MM.1S (cell line): ENCODE data around the gene WDR90.

ENCODE experiments used
- EZH2phosphoT487 ChIP-seq: fragments of 300-600 bp; sonication (generic); IDR thresholded peaks from 2 replicates; pipeline ENCODE4 v1.6.1; 2018; ENCODE audit warnings: antibody characterized with exemption, low read length
- TF ChIP-seq, protein P1 (sequence below): fragments of 300-600 bp; sonication (generic); IDR thresholded peaks from 2 replicates; pipeline ENCODE4 v1.5.1; 2016; ENCODE audit warnings: antibody characterized with exemption, low read length, mixed read lengths

DNA sequence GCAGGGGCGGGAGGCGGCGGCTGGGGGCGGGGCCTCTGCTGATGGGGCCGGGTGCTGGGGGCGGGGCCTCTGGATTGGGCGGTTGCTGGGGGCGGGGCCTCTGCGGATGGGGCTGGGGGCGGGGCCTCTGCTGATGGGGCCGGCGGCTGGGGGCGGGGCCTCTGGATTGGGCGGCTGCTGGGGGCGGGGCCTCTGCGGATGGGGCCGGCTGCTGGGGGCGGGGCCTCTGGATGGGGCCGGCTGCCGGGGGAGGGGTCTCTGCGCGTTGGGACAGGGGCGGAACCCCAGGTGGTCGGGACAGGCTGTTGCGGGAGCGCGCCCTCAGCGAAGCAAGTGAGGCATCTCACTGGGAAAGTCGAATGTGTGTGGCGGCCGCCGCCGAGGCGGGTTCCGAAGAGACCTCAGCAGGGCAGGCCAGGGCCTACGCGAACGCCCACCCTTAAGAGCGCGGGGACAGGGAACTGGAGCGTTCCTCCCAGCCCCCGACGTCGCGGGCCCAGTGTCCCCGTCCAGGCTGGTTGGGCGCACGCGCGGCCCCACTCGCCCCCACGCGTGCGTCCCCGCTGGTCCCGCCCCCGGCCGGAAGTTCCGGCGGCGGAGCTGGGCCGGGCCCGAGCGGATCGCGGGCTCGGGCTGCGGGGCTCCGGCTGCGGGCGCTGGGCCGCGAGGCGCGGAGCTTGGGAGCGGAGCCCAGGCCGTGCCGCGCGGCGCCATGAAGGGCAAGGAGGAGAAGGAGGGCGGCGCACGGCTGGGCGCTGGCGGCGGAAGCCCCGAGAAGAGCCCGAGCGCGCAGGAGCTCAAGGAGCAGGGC is 30.9 kb downstream of the WDR90 start, which contains the start of gene STUB1:
- no peak for TF ChIP-seq EZH2phosphoT487
- TF ChIP-seq, protein P1, sequence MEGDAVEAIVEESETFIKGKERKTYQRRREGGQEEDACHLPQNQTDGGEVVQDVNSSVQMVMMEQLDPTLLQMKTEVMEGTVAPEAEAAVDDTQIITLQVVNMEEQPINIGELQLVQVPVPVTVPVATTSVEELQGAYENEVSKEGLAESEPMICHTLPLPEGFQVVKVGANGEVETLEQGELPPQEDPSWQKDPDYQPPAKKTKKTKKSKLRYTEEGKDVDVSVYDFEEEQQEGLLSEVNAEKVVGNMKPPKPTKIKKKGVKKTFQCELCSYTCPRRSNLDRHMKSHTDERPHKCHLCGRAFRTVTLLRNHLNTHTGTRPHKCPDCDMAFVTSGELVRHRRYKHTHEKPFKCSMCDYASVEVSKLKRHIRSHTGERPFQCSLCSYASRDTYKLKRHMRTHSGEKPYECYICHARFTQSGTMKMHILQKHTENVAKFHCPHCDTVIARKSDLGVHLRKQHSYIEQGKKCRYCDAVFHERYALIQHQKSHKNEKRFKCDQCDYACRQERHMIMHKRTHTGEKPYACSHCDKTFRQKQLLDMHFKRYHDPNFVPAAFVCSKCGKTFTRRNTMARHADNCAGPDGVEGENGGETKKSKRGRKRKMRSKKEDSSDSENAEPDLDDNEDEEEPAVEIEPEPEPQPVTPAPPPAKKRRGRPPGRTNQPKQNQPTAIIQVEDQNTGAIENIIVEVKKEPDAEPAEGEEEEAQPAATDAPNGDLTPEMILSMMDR = no peak
